GM21381 (cell line): Measurements from ENCODE around the gene RNF223.

ENCODE experiments used
- ATAC-seq: cut with Tn5 transposase; IDR thresholded peaks from one replicate; pipeline ENCODE4 v1.9.1; 2021; ENCODE audit warnings: mild to moderate bottlenecking, moderate library complexity; ENCODE audit not compliant: unreplicated experiment

The RNF223 gene

GRCh38 chr1:1073743-1074587, at the start of gene RNF223:
Gene RNF223 (minus strand): TSS chr1:1074306. CDS start chr1:1072566, 1,740 bp downstream.
- no peak for ATAC-seq

- ATAC-seq: no peak
These were observed 48.9 kb upstream of the RNF223 start for GRCh38 chr1:1122981-1123480.

GRCh38 chr1:1122078-1122811, 48.1 kb upstream of the RNF223 start:
- ATAC-seq: peak; percentile 49

GRCh38 chr1:1121611-1122077, 47.5 kb upstream of the RNF223 start:
- ATAC-seq: no peak

GRCh38 chr1:1120866-1121591, 46.9 kb upstream of the RNF223 start:
- ATAC-seq: no peak

- ATAC-seq: no peak
These were observed 46.0 kb upstream of the RNF223 start for GRCh38 chr1:1120096-1120495.

- ATAC-seq: no peak
These were observed 45.3 kb upstream of the RNF223 start for GRCh38 chr1:1119272-1119890.

- ATAC-seq: no peak
These were observed 44.7 kb upstream of the RNF223 start for GRCh38 chr1:1118876-1119220.

GRCh38 chr1:1118011-1118875, 44.1 kb upstream of the RNF223 start:
- ATAC-seq: no peak

GRCh38 chr1:1117469-1117831, 43.3 kb upstream of the RNF223 start:
- no peak for ATAC-seq

GRCh38 chr1:1116701-1117468, 42.8 kb upstream of the RNF223 start:
- ATAC-seq: no peak

- peak; percentile 89 for ATAC-seq
These were observed 41.9 kb upstream of the RNF223 start, which contains the start of gene C1orf159 for GRCh38 chr1:1115786-1116700. Gene C1orf159 (minus strand): TSS chr1:1116089. CDS start chr1:1091543, 24,546 bp downstream.

- no peak for ATAC-seq
These were observed 41.2 kb upstream of the RNF223 start for GRCh38 chr1:1115136-1115785.

- no peak for ATAC-seq
These were observed 40.3 kb upstream of the RNF223 start for GRCh38 chr1:1114431-1114830.

GRCh38 chr1:1112237-1112985, 38.3 kb upstream of the RNF223 start:
- ATAC-seq: no peak

GRCh38 chr1:1111516-1112236, 37.6 kb upstream of the RNF223 start:
- ATAC-seq: no peak
